Karpas-422 (cell line): Measurements from ENCODE around the gene ARHGEF4. TPM values are rescaled to one million over a fixed set of nuclear protein-coding genes. Genes with fewer than 3 reads are reported as not detected.

Source experiments
- DNase-seq: peaks from one replicate; pipeline ENCODE4 v3.0.0-alpha.2; 2015
- H2AFZ ChIP-seq: fragments of 200-600 bp; sonication (generic); 2 replicates; pipeline ENCODE4 v1.6.1; 2014; ENCODE audit warnings: antibody characterized with exemption, low read length, mixed read lengths
- H3K27ac ChIP-seq: fragments of 200-600 bp; sonication (generic); 2 replicates; pipeline ENCODE4 v1.5.1; 2014; ENCODE audit warnings: mild to moderate bottlenecking, low read length, moderate library complexity
- H3K27me3 ChIP-seq: fragments of 200-600 bp; sonication (generic); 2 replicates; pipeline ENCODE4 v1.6.1; 2014; ENCODE audit warnings: low read length, mixed read lengths
- H3K36me3 ChIP-seq: fragments of 200-600 bp; sonication (generic); 2 replicates; pipeline ENCODE4 v1.6.1; 2014; ENCODE audit warnings: low read length, mixed read lengths; ENCODE audit not compliant: insufficient read depth
- H3K4me1 ChIP-seq: fragments of 200-600 bp; sonication (generic); 2 replicates; pipeline ENCODE4 v1.6.1; 2014; ENCODE audit warnings: mild to moderate bottlenecking, low read length, mixed read lengths
- H3K4me2 ChIP-seq: fragments of 200-600 bp; sonication (generic); 2 replicates; pipeline ENCODE4 v1.6.1; 2014; ENCODE audit warnings: low read length, low read depth, mild to moderate bottlenecking; ENCODE audit not compliant: poor library complexity, severe bottlenecking
- H3K4me3 ChIP-seq: fragments of 200-600 bp; sonication (generic); 2 replicates; pipeline ENCODE4 v1.5.1; 2014; ENCODE audit warnings: mild to moderate bottlenecking, antibody characterized with exemption, low read length, mixed read lengths
- H3K79me2 ChIP-seq: fragments of 200-600 bp; sonication (generic); 2 replicates; pipeline ENCODE4 v1.6.1; 2014; ENCODE audit warnings: mild to moderate bottlenecking, low read length, mixed read lengths
- H3K9ac ChIP-seq: fragments of 200-600 bp; sonication (generic); 2 replicates; pipeline ENCODE4 v1.6.0; 2014; ENCODE audit warnings: low read length
- H3K9me2 ChIP-seq: fragments of 200-600 bp; sonication (generic), shearing (Covaris generic); replicated peaks from 2 replicates; pipeline ENCODE4 v1.6.0; 2014; ENCODE audit warnings: mild to moderate bottlenecking, low read length, moderate library complexity; ENCODE audit not compliant: insufficient read depth
- H3K9me3 ChIP-seq: fragments of 300-700, 200-600 bp; sonication (generic); 2 replicates; pipeline ENCODE4 v1.6.1; 2014; ENCODE audit warnings: low read length, mixed read lengths
- H4K20me1 ChIP-seq: fragments of 200-600 bp; sonication (generic); 2 replicates; pipeline ENCODE4 v1.6.1; 2014; ENCODE audit warnings: mild to moderate bottlenecking, antibody characterized with exemption, low read length, low read depth; ENCODE audit not compliant: insufficient read depth
- total RNA-seq: library from RNA; depleted of rRNA; stranded (reverse); fragments of >200 nt; shearing (Covaris generic); gene quantifications from 2 replicates; pipeline ENCODE4 v1.2.3, GENCODE V29; 2014; ENCODE audit warnings: low replicate concordance

The ARHGEF4 gene
- total RNA-seq, 1 experiment from 2014 or later: not detected

GRCh38 chr2:130810490-130810889 is 26.2 kb upstream of the ARHGEF4 start:
- Histone ChIP-seq H3K4me2 (no peak overlapping the region), H3K4me3 (no peak overlapping the region), H3K9ac (no peak overlapping the region), H3K4me1 (0 out of 2 replicates have a peak, but pooled peaks cover 3% of the 10 kb centered on the region), H3K36me3 (no peaks in the 10 kb centered on the region), H3K9me2 (no peaks in the 10 kb centered on the region), H3K27ac (no peak overlapping the region), H2AFZ (no peak overlapping the region), H3K27me3 (no peaks in the 10 kb centered on the region), H4K20me1 (no peaks in the 10 kb centered on the region), H3K79me2 (no peaks in the 10 kb centered on the region), H3K9me3 (no peaks in the 10 kb centered on the region)
- no peak for DNase-seq

DNA sequence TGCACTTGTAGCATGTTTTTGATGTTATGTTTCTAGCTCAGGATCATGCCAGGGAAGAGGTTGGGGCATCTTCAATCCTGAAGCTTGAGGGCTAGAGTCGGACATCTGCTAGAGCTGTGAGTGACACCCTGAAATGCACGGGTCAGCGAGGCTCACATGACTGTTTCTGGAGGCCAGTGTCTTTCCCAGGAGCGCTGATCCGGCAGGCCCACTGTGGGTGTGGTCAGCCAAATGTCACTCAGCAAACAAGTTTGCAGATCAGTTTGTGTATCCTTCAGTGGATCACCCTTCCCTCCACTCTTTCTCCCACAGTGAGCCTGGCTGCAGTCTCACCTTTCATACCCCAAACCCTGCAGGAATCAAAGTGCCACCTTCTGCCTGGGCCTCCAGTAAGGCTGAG is 23.0 kb upstream of the ARHGEF4 start:
- H3K27ac ChIP-seq: no peak overlapping the region
- H3K4me1 ChIP-seq: 0 out of 2 replicates have a peak, but pooled peaks cover 3% of the 10 kb centered on the region
- H3K36me3 ChIP-seq: no peaks in the 10 kb centered on the region
- no peaks in the 10 kb centered on the region for H3K9me3 ChIP-seq
- H2AFZ ChIP-seq: no peak overlapping the region
- H3K4me3 ChIP-seq: no peak overlapping the region
- H3K79me2 ChIP-seq: no peaks in the 10 kb centered on the region
- H3K4me2 ChIP-seq: no peak overlapping the region
- no peaks in the 10 kb centered on the region for H3K9me2 ChIP-seq
- no peak overlapping the region for H3K9ac ChIP-seq
- no peak for DNase-seq
- H3K27me3 ChIP-seq: no peaks in the 10 kb centered on the region
- no peaks in the 10 kb centered on the region for H4K20me1 ChIP-seq

GRCh38 chr2:130814931-130815680 is 21.6 kb upstream of the ARHGEF4 start:
- H3K27me3 ChIP-seq: no peaks in the 10 kb centered on the region
- no peak for DNase-seq
- no peaks in the 10 kb centered on the region for H3K9me2 ChIP-seq
- no peak overlapping the region for H3K4me2 ChIP-seq
- H3K9ac ChIP-seq: no peak overlapping the region
- no peak overlapping the region for H3K4me3 ChIP-seq
- H4K20me1 ChIP-seq: no peaks in the 10 kb centered on the region
- no peak overlapping the region for H3K27ac ChIP-seq
- no peaks in the 10 kb centered on the region for H3K79me2 ChIP-seq
- H3K4me1 ChIP-seq: 0 out of 2 replicates have a peak, but pooled peaks cover 3% of the 10 kb centered on the region
- H3K9me3 ChIP-seq: no peaks in the 10 kb centered on the region
- H2AFZ ChIP-seq: no peak overlapping the region
- H3K36me3 ChIP-seq: no peaks in the 10 kb centered on the region

GRCh38 chr2:130818809-130819208 is 17.9 kb upstream of the ARHGEF4 start:
- Histone ChIP-seq H2AFZ (no peak overlapping the region), H3K36me3 (no peaks in the 10 kb centered on the region), H3K9me2 (no peaks in the 10 kb centered on the region), H4K20me1 (no peaks in the 10 kb centered on the region), H3K4me1 (no peaks in the 10 kb centered on the region), H3K27me3 (no peaks in the 10 kb centered on the region), H3K27ac (no peak overlapping the region), H3K4me2 (no peak overlapping the region), H3K4me3 (no peak overlapping the region), H3K9me3 (no peaks in the 10 kb centered on the region), H3K9ac (no peak overlapping the region), H3K79me2 (no peaks in the 10 kb centered on the region)
- no peak for DNase-seq

DNA sequence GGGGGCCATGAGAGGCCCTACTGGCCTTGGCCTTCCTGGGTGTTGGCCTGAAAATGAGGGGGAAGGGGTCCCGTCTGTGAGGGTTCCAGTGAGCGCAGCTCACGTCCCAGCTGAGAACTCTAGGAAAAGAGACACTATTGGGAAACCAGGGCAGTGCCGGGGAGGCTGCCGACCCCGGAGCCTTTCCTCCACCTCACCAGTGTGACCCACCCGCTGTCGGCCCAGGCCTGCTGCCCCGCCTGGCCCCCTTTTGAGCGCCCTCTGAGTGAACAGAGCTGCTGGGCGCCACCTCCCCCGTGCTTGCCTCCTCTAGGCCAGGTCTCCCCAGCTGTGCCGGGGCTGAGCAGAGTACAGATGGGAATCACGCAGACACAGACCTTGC is 17.5 kb upstream of the ARHGEF4 start:
- Histone ChIP-seq H3K27me3 (no peaks in the 10 kb centered on the region), H3K27ac (no peak overlapping the region), H2AFZ (no peak overlapping the region), H3K4me3 (no peak overlapping the region), H3K9me3 (no peaks in the 10 kb centered on the region), H3K4me2 (no peak overlapping the region), H4K20me1 (no peaks in the 10 kb centered on the region), H3K79me2 (no peaks in the 10 kb centered on the region), H3K9ac (no peak overlapping the region), H3K9me2 (no peaks in the 10 kb centered on the region), H3K4me1 (no peaks in the 10 kb centered on the region), H3K36me3 (no peaks in the 10 kb centered on the region)
- no peak for DNase-seq

DNA sequence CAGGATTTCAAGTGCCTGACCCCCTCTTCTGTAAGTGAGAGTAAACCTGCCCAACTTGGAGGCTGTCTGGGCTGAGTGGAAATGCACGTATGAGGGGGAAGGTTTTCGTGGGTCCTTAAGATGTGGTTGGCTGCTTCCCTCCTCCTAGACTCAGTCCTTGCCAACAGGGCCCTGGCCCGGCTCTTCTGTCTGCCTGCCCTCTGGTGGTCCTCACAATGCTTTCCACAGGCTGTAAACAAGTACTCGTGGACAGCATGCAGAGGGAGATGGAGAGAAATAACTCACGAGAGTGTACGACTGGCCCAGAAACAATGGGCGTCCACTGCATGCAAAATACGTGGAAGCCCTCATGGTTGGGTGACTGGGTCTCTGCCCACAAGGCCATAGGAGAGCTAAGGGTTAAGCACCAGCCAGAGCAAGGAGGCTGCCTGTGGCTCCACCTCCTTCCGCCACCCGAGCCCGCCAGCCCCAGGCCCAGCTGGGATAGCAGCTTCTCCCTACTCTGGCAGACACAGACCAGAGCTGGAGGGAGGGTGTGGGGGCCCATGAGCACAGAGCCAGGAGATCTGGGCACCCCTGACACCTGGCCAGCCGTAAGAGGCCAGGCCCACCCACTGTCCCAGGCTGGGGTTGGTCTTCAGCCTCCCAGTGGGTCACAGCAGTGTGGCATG is 17.0 kb upstream of the ARHGEF4 start:
- Histone ChIP-seq H3K27me3 (no peaks in the 10 kb centered on the region), H3K4me2 (no peak overlapping the region), H3K4me1 (no peaks in the 10 kb centered on the region), H3K36me3 (no peaks in the 10 kb centered on the region), H3K9me2 (no peaks in the 10 kb centered on the region), H3K4me3 (no peak overlapping the region), H3K9ac (no peak overlapping the region), H3K27ac (no peak overlapping the region), H4K20me1 (no peaks in the 10 kb centered on the region), H3K9me3 (no peaks in the 10 kb centered on the region), H3K79me2 (no peaks in the 10 kb centered on the region), H2AFZ (no peak overlapping the region)
- DNase-seq: no peak

- no peak overlapping the region for H2AFZ ChIP-seq
- no peak overlapping the region for H3K27ac ChIP-seq
- H3K36me3 ChIP-seq: no peaks in the 10 kb centered on the region
- H3K9ac ChIP-seq: no peak overlapping the region
- H3K4me2 ChIP-seq: no peak overlapping the region
- no peaks in the 10 kb centered on the region for H3K4me1 ChIP-seq
- H3K4me3 ChIP-seq: no peak overlapping the region
- H3K27me3 ChIP-seq: no peaks in the 10 kb centered on the region
- no peak for DNase-seq
- no peaks in the 10 kb centered on the region for H4K20me1 ChIP-seq
- no peaks in the 10 kb centered on the region for H3K9me2 ChIP-seq
- H3K79me2 ChIP-seq: no peaks in the 10 kb centered on the region
- H3K9me3 ChIP-seq: no peaks in the 10 kb centered on the region
Observed at GRCh38 chr2:130820279-130820861, 16.3 kb upstream of the ARHGEF4 start.

DNA sequence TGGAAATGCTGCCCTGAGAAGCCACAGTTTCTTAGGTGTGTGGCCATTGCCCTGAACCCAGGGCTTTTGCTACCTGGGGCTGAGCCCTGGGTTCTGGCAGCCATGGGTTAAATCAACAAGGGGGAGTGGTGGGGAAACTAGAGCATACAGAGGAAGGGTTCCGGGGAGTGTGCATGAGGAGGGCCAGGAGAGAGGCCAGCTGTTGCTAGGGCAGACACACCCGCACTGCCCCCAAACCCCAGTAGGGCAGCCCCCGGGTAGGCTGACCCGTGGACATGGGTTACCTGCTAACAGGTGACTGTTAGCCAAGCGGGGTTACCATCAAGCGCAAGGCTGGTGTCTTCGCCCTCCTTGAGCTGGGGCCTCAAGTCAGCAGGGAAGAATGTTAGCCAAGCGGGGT is 14.8 kb upstream of the ARHGEF4 start:
- H3K36me3 ChIP-seq: no peaks in the 10 kb centered on the region
- no peak overlapping the region for H3K9ac ChIP-seq
- H3K4me1 ChIP-seq: no peaks in the 10 kb centered on the region
- no peak overlapping the region for H3K27ac ChIP-seq
- no peaks in the 10 kb centered on the region for H3K79me2 ChIP-seq
- no peaks in the 10 kb centered on the region for H3K9me2 ChIP-seq
- H2AFZ ChIP-seq: no peak overlapping the region
- H3K9me3 ChIP-seq: no peaks in the 10 kb centered on the region
- no peak overlapping the region for H3K4me2 ChIP-seq
- H3K27me3 ChIP-seq: no peaks in the 10 kb centered on the region
- no peaks in the 10 kb centered on the region for H4K20me1 ChIP-seq
- no peak overlapping the region for H3K4me3 ChIP-seq
- no peak for DNase-seq
